ENCODE results near the gene ZFHX3. TPM values are rescaled to one million over a fixed set of nuclear protein-coding genes. Genes with fewer than 3 reads are reported as not detected.
A peak's percentile ranks its signal among the peaks of the same experiment; 100 is the strongest.

Gene ZFHX3
- total and polyA plus RNA-seq, 2 donors from 2014 or later = 2.3 to 29.3 TPM

- DNase-seq (peak; percentile 54 to 78 (median 60)), FAIRE-seq (no peak)
- TF ChIP-seq CTCF (IDR thresholded peaks at IDR 0.05; ENCODE audit: borderline replicate concordance, extremely low read depth, insufficient read depth) = no peak
- Histone ChIP-seq H3K9ac (ENCODE audit: low read length in 3 of 3) (no peak overlapping the region), H3K4me3 (ENCODE audit: low read length in 3 of 3) (no peak overlapping the region), H3K27me3 (ENCODE audit: control insufficient read depth, insufficient read depth, low read length) (no peaks in the 10 kb centered on the region), H3K9me3 (ENCODE audit: control insufficient read depth in 2 of 3, insufficient read depth in 1 of 3, low read length in 3 of 3) (no peaks in the 10 kb centered on the region), H3K4me1 (ENCODE audit: control insufficient read depth in 2 of 3, insufficient read depth in 2 of 3, low read depth in 1 of 3, low read length in 3 of 3) (peaks cover 0 to 2% (median 0%) of the 10 kb centered on the region in 3 donors), H3K36me3 (ENCODE audit: control insufficient read depth in 2 of 3, insufficient read depth in 3 of 3, low read length in 3 of 3) (no peaks in the 10 kb centered on the region), H3K27ac (ENCODE audit: low read depth in 2 of 2, low read length in 2 of 2) (no peak overlapping the region)
- intact Hi-C loops (cut with DNase I) = no loop called here
Observed at GRCh38 chr16:73095885-73096421, 48.0 kb upstream of the ZFHX3 start.

- H3K4me1 ChIP-seq (ENCODE audit: control insufficient read depth in 2 of 3, insufficient read depth in 2 of 3, low read depth in 1 of 3, low read length in 3 of 3) = peaks cover 0 to 2% (median 0%) of the 10 kb centered on the region in 3 donors
- H3K9me3 ChIP-seq (ENCODE audit: control insufficient read depth in 2 of 3, insufficient read depth in 1 of 3, low read length in 3 of 3) = no peaks in the 10 kb centered on the region
- no peaks in the 10 kb centered on the region for H3K36me3 ChIP-seq (ENCODE audit: control insufficient read depth in 2 of 3, insufficient read depth in 3 of 3, low read length in 3 of 3)
- no peak overlapping the region for H3K4me3 ChIP-seq (ENCODE audit: low read length in 3 of 3)
- H3K27me3 ChIP-seq (ENCODE audit: control insufficient read depth, insufficient read depth, low read length) = no peaks in the 10 kb centered on the region
- FAIRE-seq = no peak
- no peak overlapping the region for H3K9ac ChIP-seq (ENCODE audit: low read length in 3 of 3)
- peak in 1 of 5 donors; percentile 29 for DNase-seq
- no peak for TF ChIP-seq CTCF (IDR thresholded peaks at IDR 0.05; ENCODE audit: borderline replicate concordance, extremely low read depth, insufficient read depth)
- intact Hi-C loops (cut with DNase I) = no loop called here
- no peak overlapping the region for H3K27ac ChIP-seq (ENCODE audit: low read depth in 2 of 2, low read length in 2 of 2)
Observed at GRCh38 chr16:73095142-73095820, 47.4 kb upstream of the ZFHX3 start.

- Histone ChIP-seq H3K27ac (ENCODE audit: low read depth in 2 of 2, low read length in 2 of 2) (no peak overlapping the region), H3K4me1 (ENCODE audit: control insufficient read depth in 2 of 3, insufficient read depth in 2 of 3, low read depth in 1 of 3, low read length in 3 of 3) (peaks cover 0 to 2% (median 0%) of the 10 kb centered on the region in 3 donors), H3K27me3 (ENCODE audit: control insufficient read depth, insufficient read depth, low read length) (no peaks in the 10 kb centered on the region), H3K9me3 (ENCODE audit: control insufficient read depth in 2 of 3, insufficient read depth in 1 of 3, low read length in 3 of 3) (no peaks in the 10 kb centered on the region), H3K4me3 (ENCODE audit: low read length in 3 of 3) (no peak overlapping the region), H3K36me3 (ENCODE audit: control insufficient read depth in 2 of 3, insufficient read depth in 3 of 3, low read length in 3 of 3) (no peaks in the 10 kb centered on the region), H3K9ac (ENCODE audit: low read length in 3 of 3) (no peak overlapping the region)
- no peak for TF ChIP-seq CTCF (IDR thresholded peaks at IDR 0.05; ENCODE audit: borderline replicate concordance, extremely low read depth, insufficient read depth)
- DNase-seq (no peak), FAIRE-seq (no peak)
- intact Hi-C loops (cut with DNase I) = no loop called here
Observed at GRCh38 chr16:73094371-73094770, 46.4 kb upstream of the ZFHX3 start.

Measured in kidney (tissue), 14 donors.